OCI-LY7 (cell line): Measurements from ENCODE around the gene HOXB6. TPM values are rescaled to one million over a fixed set of nuclear protein-coding genes. Genes with fewer than 3 reads are reported as not detected.
A peak's percentile ranks its signal among the peaks of the same experiment; 100 is the strongest.

Source experiments
- Bru-seq: library from RNA; stranded (reverse); fragments of 400-500 nt; gene quantifications from one replicate; lab custom pipeline; 2021; lab: Mats Ljungman, UMichigan
- BruChase-seq, 2 experiments: library from RNA; stranded (reverse); fragments of 400-500 nt; gene quantifications; one replicate each; lab custom pipeline; 2021; lab: Mats Ljungman, UMichigan
- BruUV-seq: library from RNA; stranded (reverse); fragments of 400-500 nt; replicated peaks from 2 replicates; lab custom pipeline; 2021; lab: Mats Ljungman, UMichigan
- CTCF ChIA-PET: fragments of 300-600 bp; sonication (Branson Sonifier 250); formaldehyde crosslinking; loops from one replicate; lab custom pipeline; 2022; ENCODE audit warnings: antibody characterized with exemption; ENCODE audit not compliant: unreplicated experiment; lab: Charles Lee
- POLR2A ChIA-PET: fragments of 300-600 bp; sonication (Branson Sonifier 250); formaldehyde crosslinking; loops from one replicate; lab custom pipeline; 2022; ENCODE audit warnings: antibody characterized with exemption; lab: Charles Lee
- DNase-seq: peaks from one replicate; pipeline ENCODE4 v3.0.0-alpha.2; 2015; ENCODE audit warnings: low spot score
- H2AFZ ChIP-seq: fragments of 200-600 bp; sonication (generic), shearing (Covaris generic); 2 replicates; pipeline ENCODE4 v1.6.1; 2014; ENCODE audit warnings: mild to moderate bottlenecking, antibody characterized with exemption, low read length, moderate library complexity
- H3K27ac ChIP-seq: fragments of 200-600 bp; sonication (generic); 2 replicates; pipeline ENCODE4 v1.5.1; 2014; ENCODE audit warnings: mixed run types, low read depth, mild to moderate bottlenecking, moderate library complexity, low read length, inconsistent platforms; ENCODE audit not compliant: poor library complexity, severe bottlenecking
- H3K36me3 ChIP-seq: fragments of 200-600 bp; sonication (generic); 2 replicates; pipeline ENCODE4 v1.6.1; 2014; ENCODE audit warnings: mild to moderate bottlenecking, antibody characterized with exemption, low read length, moderate library complexity, mixed read lengths; ENCODE audit not compliant: insufficient read depth
- H3K4me1 ChIP-seq: fragments of 200-600 bp; sonication (generic); 2 replicates; pipeline ENCODE4 v1.5.1; 2014; ENCODE audit warnings: mild to moderate bottlenecking, low read length; ENCODE audit not compliant: insufficient read depth, poor library complexity, severe bottlenecking
- H3K4me2 ChIP-seq: fragments of 200-600 bp; sonication (generic); 2 replicates; pipeline ENCODE4 v1.6.1; 2014; ENCODE audit warnings: mild to moderate bottlenecking, low read length
- H3K4me3 ChIP-seq: fragments of 200-600 bp; sonication (generic); 2 replicates; pipeline ENCODE4 v1.5.1; 2014; ENCODE audit warnings: mild to moderate bottlenecking, low read depth, low read length; ENCODE audit not compliant: poor library complexity, severe bottlenecking
- H3K79me2 ChIP-seq: fragments of 200-600 bp; sonication (generic); 2 replicates; pipeline ENCODE4 v1.6.1; 2016; ENCODE audit warnings: low read depth, mild to moderate bottlenecking, low read length, moderate library complexity, mixed read lengths; ENCODE audit not compliant: insufficient read depth
- H3K9me2 ChIP-seq: fragments of 200-600 bp; sonication (generic); 2 replicates; pipeline ENCODE4 v1.6.1; 2016; ENCODE audit warnings: mild to moderate bottlenecking, low read length, mixed read lengths; ENCODE audit not compliant: insufficient read depth
- H3K9me3 ChIP-seq: fragments of 200-600 bp; sonication (generic); 2 replicates; pipeline ENCODE4 v1.6.1; 2014; ENCODE audit warnings: mild to moderate bottlenecking, mixed run types, low read length, mixed read lengths
- H4K20me1 ChIP-seq: fragments of 200-600 bp; sonication (generic); 2 replicates; pipeline ENCODE4 v1.6.1; 2014; ENCODE audit warnings: mild to moderate bottlenecking, antibody characterized with exemption, low read length, moderate library complexity, mixed read lengths; ENCODE audit not compliant: insufficient read depth
- EZH2phosphoT487 ChIP-seq: fragments of 200-600 bp; sonication (generic); IDR thresholded peaks from 2 replicates; pipeline ENCODE4 v1.6.1; 2018; ENCODE audit warnings: low read depth, borderline replicate concordance, mild to moderate bottlenecking, mixed run types, antibody characterized with exemption, low read length, moderate library complexity, mixed read lengths
- intact Hi-C: fragments of 100-400 bp; cut with micrococcal nuclease; formaldehyde crosslinking; loops from one replicate; pipeline ENCODE4 v1.10.0; 2022; ENCODE audit not compliant: unreplicated experiment
- long read RNA-seq: library from polyadenylated mRNA; stranded (forward); transcript quantifications from one replicate; pipeline ENCODE4 v2.0.0, GENCODE V29; 2022
- total RNA-seq, 2 experiments: library from RNA; depleted of rRNA in 1 of 2; stranded (reverse); fragments of >200 nt in 1 of 2; shearing (Covaris generic) in 1 of 2; gene quantifications; 2 replicates each; pipeline ENCODE4 v1.2.3, GENCODE V29; 2014 to 2022
- TF ChIP-seq, protein P1 (sequence below): fragments of 200-600 bp; sonication (generic); conservative IDR thresholded peaks from 2 replicates; pipeline ENCODE4 v1.5.1; 2014; ENCODE audit warnings: mild to moderate bottlenecking, antibody characterized with exemption, low read length, moderate library complexity, mixed read lengths

HOXB6 gene
- total RNA-seq (2014; rRNA removed; shearing (Covaris generic)) (0.41 TPM in 1 of 2 replicates, not detected in the other), total RNA-seq (2022) (not detected in 2 replicates), Bru-seq, nascent RNA (percentile 18 among the genes with signal in this experiment), BruChase-seq, experiment 1, labeled RNA remaining after a 6-hour chase (percentile 20 among the genes with signal in this experiment), BruChase-seq, experiment 2, labeled RNA remaining after a 2-hour chase (percentile 16 among the genes with signal in this experiment)
- long read RNA-seq, result 0 reads

- POLR2A ChIA-PET, result no interaction called here
- H3K4me1 ChIP-seq, result peaks cover 12% of the 10 kb centered on the region
- no peak within 1 kb of the TSS for H3K4me2 ChIP-seq
- no peaks in the 10 kb centered on the region for H3K36me3 ChIP-seq
- CTCF ChIA-PET, result interaction anchor here (0.6 kb wide), 2 partner anchors 31 to 927 kb away, joined by 3 read pairs; no protein-coding TSS in a partner anchor
- no peaks in the 10 kb centered on the region for H4K20me1 ChIP-seq
- H3K9me3 ChIP-seq, result no peaks in the 10 kb centered on the region
- no TSS peak for BruUV-seq
- H2AFZ ChIP-seq, result no peak within 1 kb of the TSS
- intact Hi-C loops, result no loop called here
- no peak for DNase-seq
- no peaks in the 10 kb centered on the region for H3K79me2 ChIP-seq
- H3K27ac ChIP-seq, result no peak within 1 kb of the TSS
- no peak for TF ChIP-seq EZH2phosphoT487
- TF ChIP-seq, protein P1, sequence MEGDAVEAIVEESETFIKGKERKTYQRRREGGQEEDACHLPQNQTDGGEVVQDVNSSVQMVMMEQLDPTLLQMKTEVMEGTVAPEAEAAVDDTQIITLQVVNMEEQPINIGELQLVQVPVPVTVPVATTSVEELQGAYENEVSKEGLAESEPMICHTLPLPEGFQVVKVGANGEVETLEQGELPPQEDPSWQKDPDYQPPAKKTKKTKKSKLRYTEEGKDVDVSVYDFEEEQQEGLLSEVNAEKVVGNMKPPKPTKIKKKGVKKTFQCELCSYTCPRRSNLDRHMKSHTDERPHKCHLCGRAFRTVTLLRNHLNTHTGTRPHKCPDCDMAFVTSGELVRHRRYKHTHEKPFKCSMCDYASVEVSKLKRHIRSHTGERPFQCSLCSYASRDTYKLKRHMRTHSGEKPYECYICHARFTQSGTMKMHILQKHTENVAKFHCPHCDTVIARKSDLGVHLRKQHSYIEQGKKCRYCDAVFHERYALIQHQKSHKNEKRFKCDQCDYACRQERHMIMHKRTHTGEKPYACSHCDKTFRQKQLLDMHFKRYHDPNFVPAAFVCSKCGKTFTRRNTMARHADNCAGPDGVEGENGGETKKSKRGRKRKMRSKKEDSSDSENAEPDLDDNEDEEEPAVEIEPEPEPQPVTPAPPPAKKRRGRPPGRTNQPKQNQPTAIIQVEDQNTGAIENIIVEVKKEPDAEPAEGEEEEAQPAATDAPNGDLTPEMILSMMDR, result no peak
- H3K9me2 ChIP-seq, result no peaks in the 10 kb centered on the region
- H3K4me3 ChIP-seq, result no peak within 1 kb of the TSS
Observed at GRCh38 chr17:48604770-48605329, at the start of gene HOXB6. TSS of gene HOXB6 (minus strand) at chr17:48604986. CDS start at chr17:48598150, 6,836 bp downstream.

GRCh38 chr17:48649741-48650140, 45.0 kb upstream of the HOXB6 start:
- no peak overlapping the region for H2AFZ ChIP-seq
- no peak overlapping the region for H3K4me2 ChIP-seq
- H4K20me1 ChIP-seq, result no peaks in the 10 kb centered on the region
- H3K9me3 ChIP-seq, result no peaks in the 10 kb centered on the region
- POLR2A ChIA-PET, result interaction anchor here (0.7 kb wide), 1 partner anchor 83 kb away, joined by 3 read pairs; no protein-coding TSS in a partner anchor
- CTCF ChIA-PET, result no interaction called here
- DNase-seq, result no peak
- no peak for TF ChIP-seq EZH2phosphoT487
- TF ChIP-seq, protein P1, result no peak
- no peak overlapping the region for H3K4me3 ChIP-seq
- no peaks in the 10 kb centered on the region for H3K4me1 ChIP-seq
- H3K27ac ChIP-seq, result no peak overlapping the region
- H3K79me2 ChIP-seq, result no peaks in the 10 kb centered on the region
- BruUV-seq, result no TSS peak
- intact Hi-C loops, result no loop called here
- H3K36me3 ChIP-seq, result no peaks in the 10 kb centered on the region
- no peaks in the 10 kb centered on the region for H3K9me2 ChIP-seq

DNA sequence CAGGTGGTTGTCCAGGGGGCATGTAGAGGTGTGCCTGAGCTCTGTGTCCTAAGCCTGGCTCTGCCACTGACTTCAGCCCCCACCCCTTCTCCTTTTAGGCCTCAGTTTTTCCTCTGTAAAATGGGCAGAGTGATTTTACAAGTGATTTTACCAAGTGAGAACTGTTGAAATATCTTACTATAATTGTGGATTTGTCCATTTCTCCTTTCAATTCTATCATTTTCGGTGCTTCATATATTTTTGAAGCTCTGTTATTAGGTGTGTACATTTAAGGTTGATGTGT, 43.1 kb upstream of the HOXB6 start:
- intact Hi-C loops, result no loop called here
- Histone ChIP-seq H3K9me3 (no peaks in the 10 kb centered on the region), H3K4me3 (no peak overlapping the region), H3K9me2 (no peaks in the 10 kb centered on the region), H3K36me3 (no peaks in the 10 kb centered on the region), H3K27ac (no peak overlapping the region), H3K4me1 (no peaks in the 10 kb centered on the region), H4K20me1 (no peaks in the 10 kb centered on the region), H2AFZ (no peak overlapping the region), H3K79me2 (no peaks in the 10 kb centered on the region), H3K4me2 (peak overlapping the region; percentile 51; the same call in 1 of the 2 replicates)
- POLR2A ChIA-PET, result no interaction called here
- CTCF ChIA-PET, result no interaction called here
- no TSS peak for BruUV-seq
- TF ChIP-seq EZH2phosphoT487, result no peak
- TF ChIP-seq, protein P1, result no peak
- DNase-seq, result no peak
